ENCODE measurements around the gene TMEM119. TPM values are rescaled to one million over a fixed set of nuclear protein-coding genes. Genes with fewer than 3 reads are reported as not detected.

Gene TMEM119
- polyA plus RNA-seq, 1 experiment: 60.3 TPM

GRCh38 chr12:108643941-108644810 lies 46.3 kb upstream of the TMEM119 start:
- Histone ChIP-seq H3K27me3 (ENCODE audit: control insufficient read depth, insufficient read depth, low read length) (no peaks in the 10 kb centered on the region), H3K27ac (ENCODE audit: low read depth, low read length) (no peak overlapping the region), H3K9me3 (ENCODE audit: control insufficient read depth, insufficient read depth, low read length) (no peaks in the 10 kb centered on the region), H3K4me3 (ENCODE audit: low read depth, low read length) (no peak overlapping the region)
- ChIA-PET POLR2A (interaction anchor here (0.7 kb wide), 1 partner anchor 23 kb away, joined by 5 read pairs; no protein-coding TSS in a partner anchor), CTCF (interaction anchor here (0.8 to 2.0 kb wide), 3 partner anchors 8 to 80 kb away, joined by 3 to 13 read pairs (median 4); no protein-coding TSS in a partner anchor)
- DNase-seq (ENCODE audit: low read depth, low spot score): no peak
- TF ChIP-seq CTCF (IDR thresholded peaks at IDR 0.05; ENCODE audit: low read depth, low read length): no peak

DNA sequence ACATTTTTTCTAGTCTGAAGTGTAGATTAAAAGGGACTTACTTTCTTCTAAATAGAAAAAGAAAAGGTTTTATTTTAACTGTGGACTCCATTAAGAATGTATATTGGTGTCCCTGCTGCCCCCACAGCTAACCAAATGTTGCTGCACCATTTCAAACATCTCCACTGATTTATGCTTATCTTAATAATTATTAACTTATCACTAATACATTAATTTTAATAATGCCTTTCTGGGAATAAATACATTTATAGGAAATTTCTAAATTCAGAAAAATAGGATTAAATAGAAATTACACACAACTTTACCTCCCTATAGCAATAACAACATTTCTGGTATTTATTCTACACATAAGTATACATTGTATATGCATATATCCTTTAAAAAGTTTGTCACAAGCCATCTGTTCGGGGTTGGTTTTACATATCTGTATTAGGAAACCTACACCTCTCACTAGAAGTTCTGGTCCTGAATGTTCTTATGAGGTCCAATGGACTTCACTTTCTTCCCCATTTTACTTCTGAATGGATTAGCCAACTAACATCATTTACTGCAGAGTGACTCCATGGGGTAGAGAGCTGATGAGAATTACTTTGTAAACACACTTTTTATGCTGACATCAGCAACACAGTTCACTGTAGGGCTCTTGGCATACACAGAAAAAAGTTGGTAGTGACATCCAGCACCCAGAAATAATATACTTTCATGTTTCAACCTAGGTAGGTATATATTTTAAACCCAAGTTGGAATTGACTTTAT lies 45.2 kb upstream of the TMEM119 start:
- POLR2A ChIA-PET: no interaction called here
- H3K27ac ChIP-seq (ENCODE audit: low read depth, low read length): no peak overlapping the region
- no peak overlapping the region for H3K4me3 ChIP-seq (ENCODE audit: low read depth, low read length)
- CTCF ChIA-PET: no interaction called here
- TF ChIP-seq CTCF (IDR thresholded peaks at IDR 0.05; ENCODE audit: low read depth, low read length): no peak
- no peak for DNase-seq (ENCODE audit: low read depth, low spot score)
- H3K27me3 ChIP-seq (ENCODE audit: control insufficient read depth, insufficient read depth, low read length): no peaks in the 10 kb centered on the region
- no peaks in the 10 kb centered on the region for H3K9me3 ChIP-seq (ENCODE audit: control insufficient read depth, insufficient read depth, low read length)

GRCh38 chr12:108642269-108642870 lies 44.5 kb upstream of the TMEM119 start:
- H3K9me3 ChIP-seq (ENCODE audit: control insufficient read depth, insufficient read depth, low read length): no peaks in the 10 kb centered on the region
- no peak for DNase-seq (ENCODE audit: low read depth, low spot score)
- TF ChIP-seq CTCF (IDR thresholded peaks at IDR 0.05; ENCODE audit: low read depth, low read length): no peak
- ChIA-PET POLR2A (interaction anchor here (0.6 kb wide), 1 partner anchor 7 kb away, joined by 8 read pairs; no protein-coding TSS in a partner anchor), CTCF (interaction anchor here (1.2 kb wide), 1 partner anchor 23 kb away, joined by 3 read pairs; no protein-coding TSS in a partner anchor)
- no peaks in the 10 kb centered on the region for H3K27me3 ChIP-seq (ENCODE audit: control insufficient read depth, insufficient read depth, low read length)
- H3K27ac ChIP-seq (ENCODE audit: low read depth, low read length): peak overlapping the region; percentile 1
- H3K4me3 ChIP-seq (ENCODE audit: low read depth, low read length): no peak overlapping the region

GRCh38 chr12:108641446-108642268 lies 43.8 kb upstream of the TMEM119 start:
- no peaks in the 10 kb centered on the region for H3K27me3 ChIP-seq (ENCODE audit: control insufficient read depth, insufficient read depth, low read length)
- ChIA-PET POLR2A (interaction anchor here (0.6 to 1.5 kb wide), 4 partner anchors 8 to 43 kb away, joined by 3 to 8 read pairs (median 6); no protein-coding TSS in a partner anchor), CTCF (interaction anchor here (0.6 to 3.0 kb wide), 6 partner anchors 23 to 162 kb away, joined by 3 to 13 read pairs (median 3); no protein-coding TSS in a partner anchor)
- no peak for TF ChIP-seq CTCF (IDR thresholded peaks at IDR 0.05; ENCODE audit: low read depth, low read length)
- no peak for DNase-seq (ENCODE audit: low read depth, low spot score)
- no peak overlapping the region for H3K4me3 ChIP-seq (ENCODE audit: low read depth, low read length)
- peak overlapping the region; percentile 1 for H3K27ac ChIP-seq (ENCODE audit: low read depth, low read length)
- no peaks in the 10 kb centered on the region for H3K9me3 ChIP-seq (ENCODE audit: control insufficient read depth, insufficient read depth, low read length)

All from AG04450 (cell line).